ENCODE data around the gene LRP2.

The LRP2 gene

GRCh38 chr2:169119123-169119760 lies 243.1 kb downstream of the LRP2 start:
- no peak for DNase-seq (ENCODE audit: low spot score)

DNA sequence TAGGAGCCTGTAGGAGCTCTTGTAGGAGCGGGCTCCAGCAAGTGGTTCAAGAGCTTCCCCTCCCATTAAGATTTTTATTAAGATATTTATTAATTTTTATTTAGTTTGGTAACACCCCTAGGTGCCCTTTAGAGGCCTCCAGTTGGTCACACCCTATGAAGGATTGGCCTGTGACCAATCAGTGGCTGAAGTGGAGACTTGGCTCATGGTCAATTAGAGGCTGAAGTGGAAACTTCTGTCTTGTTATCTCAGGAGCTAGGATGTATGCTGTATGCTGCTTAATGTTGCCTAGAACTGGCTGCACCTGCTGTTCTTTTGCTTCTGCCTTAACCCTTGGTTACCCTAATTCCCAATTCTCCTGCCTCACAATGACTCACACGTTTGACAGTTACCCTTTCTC lies 244.3 kb downstream of the LRP2 start:
- no peak for DNase-seq (ENCODE audit: low spot score)

GRCh38 chr2:169116993-169117392 lies 245.3 kb downstream of the LRP2 start:
- no peak for DNase-seq (ENCODE audit: low spot score)

- DNase-seq (ENCODE audit: low spot score), result no peak
Observed at GRCh38 chr2:169116327-169116726, 246.0 kb downstream of the LRP2 start.

DNA sequence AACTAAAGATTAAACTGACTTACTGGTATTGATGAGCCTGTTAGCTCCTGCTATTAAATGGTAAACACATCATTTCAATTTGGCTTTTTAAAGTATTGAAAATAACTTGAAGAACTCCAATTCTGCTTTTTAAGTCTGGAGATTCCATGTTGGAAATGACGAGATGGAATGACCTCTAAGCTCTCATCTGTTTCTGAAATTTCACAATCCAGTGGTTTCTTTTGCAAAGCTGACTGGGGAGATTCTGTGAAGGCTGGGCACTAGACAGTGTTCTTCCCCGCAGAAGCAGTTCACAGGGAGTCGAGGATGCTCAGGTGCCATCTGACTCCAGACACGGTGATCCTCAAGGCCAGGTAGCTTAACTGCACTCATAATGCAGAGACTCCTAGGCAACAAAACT lies 248.3 kb downstream of the LRP2 start:
- DNase-seq (ENCODE audit: low spot score), result no peak

DNA sequence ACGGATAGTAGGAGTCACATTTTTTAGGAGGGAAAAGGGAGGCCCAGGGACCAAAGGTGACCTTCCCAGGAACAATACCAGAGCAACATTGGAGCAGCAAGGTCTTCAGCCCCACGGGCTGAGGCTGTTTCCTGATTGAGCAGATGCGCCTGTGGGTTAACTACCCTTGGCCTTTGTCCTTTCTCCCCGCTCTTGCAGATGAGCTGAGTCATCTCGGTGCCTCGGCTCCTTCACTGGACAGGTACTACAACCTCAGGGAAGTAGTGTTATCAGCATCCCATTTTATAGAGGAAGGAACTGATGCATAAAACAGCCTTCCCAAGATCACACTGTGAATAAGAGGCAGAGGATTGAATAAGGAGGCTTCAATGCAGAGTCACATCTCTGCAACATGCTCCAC lies 249.5 kb downstream of the LRP2 start:
- no peak for DNase-seq (ENCODE audit: low spot score)

GRCh38 chr2:169110916-169111315 lies 251.4 kb downstream of the LRP2 start:
- DNase-seq (ENCODE audit: low spot score), result no peak

DNA sequence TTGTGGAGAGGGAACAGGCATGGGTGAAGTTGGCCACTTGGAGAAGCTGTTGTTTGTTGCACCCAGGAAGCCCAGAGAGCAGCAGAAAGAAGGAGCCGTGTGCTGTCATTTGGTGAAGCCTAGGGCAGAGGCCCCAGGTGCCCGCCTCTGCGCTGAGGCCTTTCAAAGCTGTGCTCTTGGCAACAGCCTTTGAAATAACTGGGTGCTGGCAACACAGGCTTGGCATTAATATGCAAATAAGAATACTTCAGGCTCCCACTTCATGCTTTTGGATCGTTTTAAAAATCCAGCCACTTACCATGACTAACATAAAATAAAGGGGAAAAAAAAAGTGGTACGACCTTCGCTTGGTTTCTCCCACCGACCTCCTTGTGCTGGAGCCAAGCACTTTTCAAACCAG lies 251.9 kb downstream of the LRP2 start:
- DNase-seq (ENCODE audit: low spot score), result no peak

DNA sequence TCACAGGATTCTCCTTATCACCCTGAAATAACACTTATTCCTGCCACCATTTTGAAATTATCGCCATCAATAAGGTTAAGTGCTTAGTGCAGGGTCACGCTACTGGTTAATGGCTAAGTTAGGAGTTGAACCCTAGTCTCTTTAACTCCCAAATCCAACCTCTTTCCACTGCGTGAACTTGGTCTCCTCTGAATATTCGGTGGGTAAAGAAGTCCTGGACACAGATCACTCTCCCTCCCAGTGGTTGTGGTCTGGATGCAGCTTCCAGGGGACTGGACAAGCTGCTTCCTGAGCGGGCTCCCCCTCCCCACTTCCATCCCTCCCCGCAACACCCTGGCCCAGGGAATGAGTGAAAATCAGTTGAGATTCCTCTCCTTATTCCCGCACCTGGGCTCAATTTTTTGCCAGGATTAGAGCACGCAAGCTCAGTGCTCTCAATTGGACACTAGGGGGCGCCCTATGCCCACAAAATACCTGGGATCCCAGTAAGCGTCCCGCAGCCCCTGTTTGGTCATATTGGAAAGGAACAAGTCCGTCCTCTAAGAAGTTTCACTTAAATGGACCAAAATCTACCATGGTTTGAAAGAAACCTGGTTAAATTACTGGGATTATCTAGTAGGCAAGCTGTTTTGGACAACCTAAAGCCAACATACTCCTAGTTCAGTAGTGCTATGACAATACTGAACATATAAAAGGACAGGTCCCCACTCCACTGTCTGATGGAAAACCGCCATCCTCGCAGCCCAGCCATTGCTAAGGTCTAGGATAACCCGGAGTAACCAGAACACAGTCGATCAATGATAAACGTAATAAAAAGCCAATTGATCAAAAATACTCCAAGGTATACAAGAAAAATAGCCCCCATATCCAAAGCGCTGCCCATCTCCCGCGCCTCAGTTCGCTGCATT lies 252.6 kb downstream of the LRP2 start:
- peak; percentile 78 for DNase-seq (ENCODE audit: low spot score)

- no peak for DNase-seq (ENCODE audit: low spot score)
Observed at GRCh38 chr2:169108099-169108884, 254.0 kb downstream of the LRP2 start.

- DNase-seq (ENCODE audit: low spot score), result no peak
Observed at GRCh38 chr2:169107645-169108044, 254.7 kb downstream of the LRP2 start.

DNA sequence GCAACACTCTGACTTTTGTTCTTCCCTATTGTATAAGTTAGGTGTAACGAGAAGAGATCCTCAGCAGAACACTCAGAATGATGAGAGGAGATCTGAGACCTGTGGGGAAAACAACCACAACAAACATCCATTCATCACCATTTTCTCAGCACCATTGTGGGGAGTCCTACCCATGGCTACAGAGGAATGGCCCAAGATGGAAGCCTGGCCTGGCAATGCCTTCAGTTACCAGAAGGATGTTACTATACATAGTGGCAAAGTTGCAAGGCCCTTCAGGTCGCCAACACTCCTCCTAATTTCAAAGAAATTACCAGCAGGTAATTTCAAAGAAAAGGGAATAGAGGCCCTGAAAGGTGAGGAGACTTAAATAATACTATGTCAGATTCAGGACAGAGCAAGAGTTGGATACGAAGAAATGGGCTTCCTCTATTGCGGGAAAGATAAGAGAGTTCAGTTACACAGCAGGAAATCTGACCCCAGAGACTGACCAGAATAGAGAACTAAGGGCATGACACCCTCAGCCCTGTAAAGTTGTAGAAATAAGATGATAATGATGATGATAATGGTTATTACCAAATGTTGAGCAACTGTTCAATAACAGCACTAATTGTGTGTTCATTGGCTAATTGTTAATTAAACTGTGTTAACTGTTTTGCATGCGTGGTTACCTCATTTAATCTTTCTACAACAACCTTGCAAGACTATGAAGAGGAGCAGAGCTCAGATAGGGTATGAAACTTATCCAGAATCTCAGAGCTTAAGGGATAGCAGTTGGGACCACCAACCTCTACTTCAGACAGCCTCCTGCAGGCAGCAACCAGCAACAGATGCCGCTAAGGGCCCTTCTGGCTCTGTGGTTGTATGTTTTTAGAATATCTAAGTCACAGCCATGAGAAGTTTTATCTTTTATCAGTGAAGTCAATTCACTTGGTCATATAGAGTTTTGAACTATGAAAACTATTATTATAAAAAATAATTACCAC lies 255.5 kb downstream of the LRP2 start:
- no peak for DNase-seq (ENCODE audit: low spot score)

DNA sequence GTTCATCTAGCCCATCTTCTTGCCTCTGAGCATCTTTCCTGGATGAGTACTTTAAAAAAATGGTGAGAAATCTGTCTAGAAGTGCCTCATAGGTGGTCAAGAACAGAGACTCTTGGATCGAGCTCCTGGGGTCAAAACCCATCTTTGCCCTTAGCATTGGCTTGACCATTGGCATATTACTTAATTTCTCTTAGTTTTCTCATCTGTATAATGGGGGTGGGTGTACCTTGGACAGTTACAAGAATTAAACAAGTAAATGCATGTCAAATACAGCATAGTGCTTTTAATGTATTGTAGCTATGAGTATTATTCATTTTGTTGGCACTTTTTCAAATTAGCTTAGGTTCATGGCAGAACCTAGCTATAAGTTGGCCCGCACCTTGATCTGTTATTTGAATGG lies 256.2 kb downstream of the LRP2 start:
- DNase-seq (ENCODE audit: low spot score), result no peak

DNA sequence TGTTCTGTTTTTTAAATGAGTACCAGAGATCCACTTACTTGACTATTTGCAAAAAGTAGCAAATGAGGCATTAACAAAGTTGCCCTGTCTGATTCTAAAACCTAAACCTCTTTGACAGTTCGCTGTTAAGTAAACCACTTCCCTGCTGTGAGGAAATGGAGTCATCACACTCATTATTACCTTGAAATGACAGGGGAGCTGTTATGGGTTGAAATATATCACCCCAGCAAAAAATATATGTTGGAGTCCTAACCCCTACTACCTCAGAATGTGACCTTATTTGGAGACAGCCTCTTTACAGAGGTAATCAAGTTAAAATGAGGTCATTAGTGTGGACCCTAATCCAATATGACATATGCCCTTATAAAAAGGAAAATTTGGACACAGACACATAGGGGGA lies 256.9 kb downstream of the LRP2 start:
- DNase-seq (ENCODE audit: low spot score), result no peak

DNA sequence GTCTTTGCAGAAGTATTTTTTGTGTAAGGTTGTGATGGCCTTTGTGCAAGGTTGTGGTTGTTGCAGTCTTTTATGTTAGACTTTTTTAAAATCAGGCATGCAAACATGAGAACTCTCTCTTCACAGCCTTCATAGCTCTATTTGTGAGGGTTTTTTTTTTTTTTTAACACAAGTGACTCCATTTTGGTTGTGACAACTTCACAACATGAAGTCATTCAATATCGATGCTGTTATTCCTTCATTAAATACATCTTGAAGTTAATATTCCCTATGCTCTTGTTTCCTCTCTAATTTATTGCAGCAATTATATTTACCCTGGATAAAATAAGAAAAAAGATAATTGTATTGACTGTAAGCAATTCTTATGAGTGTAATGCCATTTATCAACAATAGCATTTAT lies 257.5 kb downstream of the LRP2 start:
- no peak for DNase-seq (ENCODE audit: low spot score)

DNA sequence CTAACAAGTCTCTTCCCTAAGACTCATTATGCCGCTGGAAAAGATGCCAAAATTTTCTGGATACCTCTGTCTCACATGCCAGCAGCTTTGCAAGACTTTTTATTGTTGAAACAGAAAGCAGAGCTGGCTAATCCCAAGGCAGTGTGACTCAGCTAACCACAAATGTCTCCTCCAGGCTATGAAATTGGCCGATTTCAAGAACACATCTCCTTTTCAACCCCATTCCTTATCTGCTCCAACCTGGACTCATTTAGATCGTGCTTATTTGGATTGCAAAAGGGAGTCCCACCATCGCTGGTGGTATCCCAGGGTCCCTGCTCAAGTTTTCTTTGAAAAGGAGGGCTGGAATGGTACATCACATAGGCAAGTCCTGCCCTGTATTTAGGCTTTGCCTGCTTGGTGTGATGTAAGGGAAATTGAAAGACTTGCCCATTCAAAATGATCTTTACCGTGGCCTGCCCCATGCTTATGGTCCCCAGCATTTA lies 266.7 kb downstream of the LRP2 start:
- peak; percentile 68 for DNase-seq (ENCODE audit: low spot score)

DNA sequence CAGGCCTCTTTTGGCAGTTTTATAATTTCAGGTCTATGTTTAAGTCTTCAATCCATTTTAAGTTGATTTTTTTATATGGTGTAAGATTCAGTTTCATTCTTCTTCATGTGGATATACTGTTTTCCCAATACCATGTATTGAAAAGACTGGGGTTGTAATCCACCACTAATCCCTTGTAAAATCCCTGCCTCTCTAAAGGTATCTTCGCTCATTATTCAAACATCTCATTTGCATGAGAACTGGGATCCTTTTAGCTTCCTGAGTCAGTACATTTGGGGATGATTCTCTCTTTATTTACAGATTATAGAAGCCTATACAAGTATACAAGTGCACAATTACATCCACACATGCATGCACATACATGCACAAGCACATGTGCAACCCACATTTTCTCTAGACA lies 267.7 kb downstream of the LRP2 start:
- no peak for DNase-seq (ENCODE audit: low spot score)

- DNase-seq (ENCODE audit: low spot score), result no peak
Observed at GRCh38 chr2:169093535-169093934, 268.8 kb downstream of the LRP2 start.

DNA sequence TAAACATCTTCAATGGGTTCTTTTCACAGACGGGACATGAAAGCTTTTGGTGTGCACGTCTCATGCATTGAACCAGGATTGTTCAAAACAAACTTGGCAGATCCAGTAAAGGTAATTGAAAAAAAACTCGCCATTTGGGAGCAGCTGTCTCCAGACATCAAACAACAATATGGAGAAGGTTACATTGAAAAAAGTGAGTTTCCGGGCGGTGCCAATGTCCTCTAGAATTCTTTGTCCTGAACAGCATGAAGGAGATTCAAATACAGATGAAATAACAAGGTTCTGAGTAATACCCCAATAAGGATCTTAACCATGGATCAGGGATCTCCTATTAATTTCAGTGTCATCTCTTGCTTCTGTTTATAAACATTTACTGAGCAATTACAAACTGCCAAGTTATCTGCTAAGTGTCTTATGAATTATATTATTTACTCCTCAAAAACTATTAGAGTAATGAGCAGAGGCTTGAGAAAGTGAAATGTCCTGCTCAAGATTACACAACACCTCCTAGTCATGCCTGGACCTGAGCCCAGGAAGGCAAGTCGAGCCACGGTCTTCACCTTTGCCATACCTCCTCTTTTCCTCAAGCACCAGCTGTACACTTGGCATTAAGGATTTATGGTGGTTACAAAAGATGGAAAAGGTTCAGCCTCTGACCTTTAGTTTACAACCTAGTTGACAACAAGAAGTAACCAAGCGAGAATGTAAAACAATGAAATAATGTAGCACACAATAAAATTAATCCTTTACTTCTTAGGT lies 270.4 kb downstream of the LRP2 start:
- peak; percentile 15 for DNase-seq (ENCODE audit: low spot score)

DNA sequence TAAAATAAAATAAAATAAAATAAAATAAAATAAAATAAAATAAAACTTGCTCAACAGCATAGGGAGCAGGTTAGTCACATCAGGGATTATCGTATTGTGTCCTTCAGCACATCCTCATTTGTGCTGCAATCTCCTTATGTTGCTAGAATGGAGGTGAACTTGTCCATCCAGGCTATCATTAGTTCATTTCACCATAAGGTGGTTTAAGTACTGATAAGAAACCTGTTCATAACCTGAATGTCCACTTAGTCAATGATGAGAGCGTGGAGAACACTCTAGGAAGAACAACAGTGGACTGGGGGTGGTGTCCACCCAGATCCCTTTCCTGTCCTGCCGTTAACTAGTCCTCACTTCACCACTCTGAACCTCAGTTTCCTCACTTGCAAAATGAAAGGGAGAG lies 271.1 kb downstream of the LRP2 start:
- no peak for DNase-seq (ENCODE audit: low spot score)

All from GM03348 (cell line).